PC-3 (cell line): Measurements from ENCODE around the gene GRHL3.

Experiments used
- CTCF ChIP-seq: fragments of 300-600 bp; sonication (generic); conservative IDR thresholded peaks from 2 replicates; pipeline ENCODE4 v1.5.1; 2017; ENCODE audit warnings: antibody characterized with exemption, low read depth, mild to moderate bottlenecking, low read length
- EZH2 ChIP-seq: fragments of 300-600 bp; sonication (generic); IDR thresholded peaks from one replicate; pipeline ENCODE4 v1.6.1; 2017; ENCODE audit warnings: antibody characterized with exemption, mild to moderate bottlenecking, low read length; ENCODE audit not compliant: unreplicated experiment
- EZH2phosphoT487 ChIP-seq: fragments of 300-600 bp; sonication (generic); IDR thresholded peaks from 2 replicates; pipeline ENCODE4 v1.6.1; 2018; ENCODE audit warnings: mild to moderate bottlenecking, antibody characterized with exemption, low read length, borderline replicate concordance

GRCh38 chr1:24348196-24348595, 29.0 kb downstream of the GRHL3 start:
- TF ChIP-seq EZH2, result no peak
- TF ChIP-seq CTCF, result no peak
- TF ChIP-seq EZH2phosphoT487, result no peak
